Breast epithelium (tissue), 4 donors: ENCODE measurements around the gene FOXI1. TPM values are rescaled to one million over a fixed set of nuclear protein-coding genes. Genes with fewer than 3 reads are reported as not detected.
"Not testable (repeated sequence)": the region's sequence is repeated elsewhere in the genome, so short reads cannot be mapped to it uniquely, and the experiment has no call there.

Experiments
- DNase-seq, 2 donors: peaks; one replicate each; pipeline ENCODE4 v3.0.0-alpha.2; 2019; ENCODE audit warnings: low spot score in 2 of 2
- H3K27ac ChIP-seq, 2 donors: fragments of 200-600 bp; sonication (generic) in 1 of 2; one replicate each; pipeline ENCODE4 v1.5.1; 2016 to 2019; ENCODE audit warnings: mild to moderate bottlenecking in 1 of 2
- H3K27me3 ChIP-seq, 2 donors: fragments of 200-600 bp; sonication (generic) in 1 of 2; one replicate each; pipeline versions ENCODE4 v1.5.1 to v1.6.0; 2017 to 2019; ENCODE audit warnings: control low read depth in 1 of 2, mild to moderate bottlenecking in 1 of 2
- H3K36me3 ChIP-seq: fragments of 200-600 bp; one replicate; pipeline ENCODE4 v1.5.1; 2019
- H3K4me1 ChIP-seq, 2 donors: fragments of 200-600 bp; sonication (generic); one replicate each; pipeline ENCODE4 v1.5.1; 2016 to 2019; ENCODE audit warnings: control low read depth in 1 of 2
- H3K4me3 ChIP-seq, 3 donors: fragments of 200-600 bp; sonication (generic); 1 replicate in 2 of 3; 2 replicates in 1 of 3; pipeline ENCODE4 v1.5.1; 2016 to 2019; ENCODE audit warnings: mild to moderate bottlenecking in 3 of 3, moderate library complexity in 2 of 3
- H3K9me3 ChIP-seq, 2 donors: fragments of 200-600 bp; sonication (generic) in 1 of 2; one replicate each; pipeline ENCODE4 v1.5.1; 2016 to 2019; ENCODE audit warnings: control low read depth in 1 of 2
- POLR2A ChIP-seq: fragments of 450-650 bp; IDR thresholded peaks from one replicate; pipeline ENCODE4 v1.6.1; 2016; ENCODE audit warnings: antibody characterized with exemption, mild to moderate bottlenecking, moderate library complexity
- POLR2AphosphoS5 ChIP-seq, 3 donors: sonication (generic); formaldehyde crosslinking; IDR thresholded peaks; one replicate each; pipeline ENCODE4 v1.6.1; 2017; ENCODE audit warnings: antibody characterized with exemption in 3 of 3
- intact Hi-C: fragments of 100-400 bp; cut with DNase I; formaldehyde crosslinking; loops from one replicate; pipeline ENCODE4 v1.15.1; 2023; ENCODE audit warnings: low total_unique reads
- total RNA-seq, 3 donors: library from RNA; depleted of rRNA; stranded (reverse); fragments of >200 nt; gene quantifications; one replicate each; pipeline ENCODE4 v1.1.0, GENCODE V29; 2016
- TF ChIP-seq, protein P1 (sequence below), 3 donors: fragments of 450-650 bp; IDR thresholded peaks; one replicate each; pipeline ENCODE4 v1.5.1; 2016 to 2017; ENCODE audit warnings: antibody characterized with exemption in 3 of 3, mild to moderate bottlenecking in 3 of 3, moderate library complexity in 3 of 3

Gene FOXI1
- total RNA-seq, 3 donors from 2014 or later, result 1.3 to 7.9 TPM; not detected in 1

GRCh38 chr5:170087168-170087817, 18.4 kb upstream of the FOXI1 start:
- H3K4me3 ChIP-seq, result no peak overlapping the region
- H3K4me1 ChIP-seq, result no peaks in the 10 kb centered on the region
- H3K27me3 ChIP-seq, result no peaks in the 10 kb centered on the region
- no peaks in the 10 kb centered on the region for H3K36me3 ChIP-seq
- TF ChIP-seq, protein P1, sequence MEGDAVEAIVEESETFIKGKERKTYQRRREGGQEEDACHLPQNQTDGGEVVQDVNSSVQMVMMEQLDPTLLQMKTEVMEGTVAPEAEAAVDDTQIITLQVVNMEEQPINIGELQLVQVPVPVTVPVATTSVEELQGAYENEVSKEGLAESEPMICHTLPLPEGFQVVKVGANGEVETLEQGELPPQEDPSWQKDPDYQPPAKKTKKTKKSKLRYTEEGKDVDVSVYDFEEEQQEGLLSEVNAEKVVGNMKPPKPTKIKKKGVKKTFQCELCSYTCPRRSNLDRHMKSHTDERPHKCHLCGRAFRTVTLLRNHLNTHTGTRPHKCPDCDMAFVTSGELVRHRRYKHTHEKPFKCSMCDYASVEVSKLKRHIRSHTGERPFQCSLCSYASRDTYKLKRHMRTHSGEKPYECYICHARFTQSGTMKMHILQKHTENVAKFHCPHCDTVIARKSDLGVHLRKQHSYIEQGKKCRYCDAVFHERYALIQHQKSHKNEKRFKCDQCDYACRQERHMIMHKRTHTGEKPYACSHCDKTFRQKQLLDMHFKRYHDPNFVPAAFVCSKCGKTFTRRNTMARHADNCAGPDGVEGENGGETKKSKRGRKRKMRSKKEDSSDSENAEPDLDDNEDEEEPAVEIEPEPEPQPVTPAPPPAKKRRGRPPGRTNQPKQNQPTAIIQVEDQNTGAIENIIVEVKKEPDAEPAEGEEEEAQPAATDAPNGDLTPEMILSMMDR (IDR thresholded peaks at IDR 0.05), result no peak
- TF ChIP-seq POLR2AphosphoS5 (IDR thresholded peaks at IDR 0.05), result no peak
- TF ChIP-seq POLR2A, result no peak
- no peak overlapping the region for H3K27ac ChIP-seq
- intact Hi-C loops, result no loop called here
- no peaks in the 10 kb centered on the region for H3K9me3 ChIP-seq
- DNase-seq, result no peak

DNA sequence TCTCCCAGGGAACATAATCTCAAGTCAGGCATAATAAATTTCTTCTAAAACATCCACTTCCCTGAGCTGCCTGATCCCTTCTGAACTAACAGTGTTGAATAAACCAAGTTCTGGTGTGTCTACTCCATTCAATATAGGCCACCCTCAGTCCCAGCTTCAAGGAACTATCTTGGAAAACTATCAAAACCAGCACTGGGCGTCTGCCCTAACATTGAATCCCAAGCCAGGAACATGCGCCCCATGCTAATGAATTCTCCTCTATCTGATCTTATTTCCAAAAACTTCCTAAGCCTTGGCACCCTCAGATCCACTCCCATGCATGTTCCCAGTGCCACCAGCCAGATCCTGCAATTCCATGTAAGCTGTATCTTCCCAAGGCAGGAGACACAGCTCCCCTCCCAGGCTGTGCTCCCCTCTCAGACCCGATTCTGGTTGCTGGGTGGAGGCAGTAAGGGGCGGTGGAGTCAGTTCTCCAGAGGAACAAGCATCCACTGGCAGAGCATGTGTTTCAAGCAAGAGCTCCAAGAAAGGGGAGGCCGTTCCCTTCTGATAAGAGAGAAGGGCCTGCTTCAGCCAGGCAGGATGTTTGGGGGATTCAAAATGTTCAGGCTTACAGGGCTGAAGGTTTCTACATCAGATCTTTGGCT, 13.1 kb upstream of the FOXI1 start:
- TF ChIP-seq, protein P1 (IDR thresholded peaks at IDR 0.05), result no peak
- TF ChIP-seq POLR2AphosphoS5 (IDR thresholded peaks at IDR 0.05) (no peak), POLR2A (no peak)
- H3K9me3 ChIP-seq, result no peaks in the 10 kb centered on the region
- no peak overlapping the region for H3K4me3 ChIP-seq
- no peaks in the 10 kb centered on the region for H3K27me3 ChIP-seq
- DNase-seq, result no peak
- no peak overlapping the region for H3K27ac ChIP-seq
- H3K4me1 ChIP-seq, result no peaks in the 10 kb centered on the region
- H3K36me3 ChIP-seq, result no peaks in the 10 kb centered on the region
- intact Hi-C loops, result no loop called here

DNA sequence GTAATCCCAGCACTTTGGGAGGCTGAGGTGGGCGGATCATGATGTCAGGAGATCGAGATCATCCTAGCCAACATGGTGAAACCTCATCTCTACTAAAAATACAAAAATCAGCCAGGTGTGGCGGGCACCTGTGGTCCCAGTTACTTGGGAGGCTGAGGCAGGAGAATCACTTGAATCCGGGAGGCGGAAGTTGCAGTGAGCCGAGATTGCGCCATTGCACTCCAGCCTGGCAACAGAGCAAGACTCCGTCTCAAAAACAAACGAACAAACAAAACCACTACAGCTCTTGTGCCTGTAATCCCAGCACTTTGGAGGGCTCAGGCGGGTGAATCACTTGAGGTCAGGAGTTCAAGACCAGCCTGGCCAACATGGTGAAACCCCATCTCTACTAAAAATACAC, 11.4 kb upstream of the FOXI1 start:
- H3K4me1 ChIP-seq, DNase-seq, intact Hi-C loops, H3K4me3 ChIP-seq, H3K9me3 ChIP-seq, H3K27me3 ChIP-seq, H3K36me3 ChIP-seq, H3K27ac ChIP-seq: not testable (repeated sequence)

GRCh38 chr5:170095646-170096045, 10.1 kb upstream of the FOXI1 start:
- no peaks in the 10 kb centered on the region for H3K36me3 ChIP-seq
- H3K4me3 ChIP-seq, result no peak overlapping the region
- H3K4me1 ChIP-seq, result no peaks in the 10 kb centered on the region
- no peaks in the 10 kb centered on the region for H3K27me3 ChIP-seq
- no peak overlapping the region for H3K27ac ChIP-seq
- TF ChIP-seq POLR2AphosphoS5 (IDR thresholded peaks at IDR 0.05), result no peak
- no peak for TF ChIP-seq POLR2A
- TF ChIP-seq, protein P1 (IDR thresholded peaks at IDR 0.05), result no peak
- DNase-seq, result no peak
- intact Hi-C loops, result no loop called here
- H3K9me3 ChIP-seq, result peaks cover 0 to 6% of the 10 kb centered on the region in 2 donors

GRCh38 chr5:170097934-170098333, 7.8 kb upstream of the FOXI1 start:
- Histone ChIP-seq H3K27me3 (no peaks in the 10 kb centered on the region), H3K27ac (no peak overlapping the region), H3K9me3 (peaks cover 0 to 6% of the 10 kb centered on the region in 2 donors), H3K4me1 (no peaks in the 10 kb centered on the region), H3K36me3 (no peaks in the 10 kb centered on the region), H3K4me3 (no peak overlapping the region)
- intact Hi-C loops, result loop anchor here (1.0 kb wide), 1 partner anchor 89 kb away; no protein-coding TSS in a partner anchor
- DNase-seq, result no peak
- TF ChIP-seq POLR2A, result no peak
- TF ChIP-seq POLR2AphosphoS5 (IDR thresholded peaks at IDR 0.05), result no peak
- TF ChIP-seq, protein P1 (IDR thresholded peaks at IDR 0.05), result no peak
